Stimulated activated CD4-positive, alpha-beta T cell treated with anti-CD3 and anti-CD28 coated beads, Interleukin-12 subunit alpha, Interleukin-12 subunit beta, amount 100 ng/mL, for 24 hours (primary cell): ENCODE results near the gene F13B.
"Not testable (repeated sequence)": the region's sequence is repeated elsewhere in the genome, so short reads cannot be mapped to it uniquely, and the experiment has no call there.

Experiments
- DNase-seq, 2 experiments: peaks; one replicate each; pipeline ENCODE4 v3.0.0-alpha.2; 2020; ENCODE audit warnings: low read depth in 2 of 2

F13B gene

GRCh38 chr1:197066719-197067456 is at the start of gene F13B:
TSS of gene F13B (minus strand) at chr1:197067260. CDS start at chr1:197067223, 37 bp downstream.
- no peak for DNase-seq

GRCh38 chr1:197116156-197116555 is 49.1 kb upstream of the F13B start:
- DNase-seq = no peak

GRCh38 chr1:197106869-197107268 is 39.8 kb upstream of the F13B start:
- no peak for DNase-seq

- no peak for DNase-seq
These were observed 36.2 kb upstream of the F13B start for GRCh38 chr1:197103300-197103699.

- DNase-seq = no peak
These were observed 34.9 kb upstream of the F13B start for GRCh38 chr1:197101978-197102377.

GRCh38 chr1:197100677-197101076 is 33.6 kb upstream of the F13B start:
- DNase-seq = no peak

- DNase-seq = no peak
These were observed 32.4 kb upstream of the F13B start for GRCh38 chr1:197099444-197099843.

GRCh38 chr1:197096971-197097370 is 29.9 kb upstream of the F13B start:
- not testable (repeated sequence) for DNase-seq

GRCh38 chr1:197096137-197096536 is 29.1 kb upstream of the F13B start:
- no peak for DNase-seq

- DNase-seq = no peak
These were observed 26.3 kb upstream of the F13B start for GRCh38 chr1:197093226-197093885.

GRCh38 chr1:197092491-197093023 is 25.5 kb upstream of the F13B start:
- DNase-seq = no peak

GRCh38 chr1:197083474-197083873 is 16.4 kb upstream of the F13B start:
- no peak for DNase-seq

GRCh38 chr1:197081117-197081753 is 14.2 kb upstream of the F13B start:
- DNase-seq = no peak

- DNase-seq = no peak
These were observed 13.3 kb upstream of the F13B start for GRCh38 chr1:197080323-197080722.

- DNase-seq = no peak
These were observed 9.5 kb upstream of the F13B start for GRCh38 chr1:197076585-197076984.

GRCh38 chr1:197073978-197074377 is 6.9 kb upstream of the F13B start:
- no peak for DNase-seq

- no peak for DNase-seq
These were observed 378 bp upstream of the F13B start for GRCh38 chr1:197067457-197067818.

GRCh38 chr1:197066277-197066676 is 783 bp downstream of the F13B start:
- DNase-seq = no peak

GRCh38 chr1:197065559-197065958 is 1.5 kb downstream of the F13B start:
- DNase-seq = no peak

GRCh38 chr1:197063212-197063611 is 3.8 kb downstream of the F13B start:
- DNase-seq = no peak

GRCh38 chr1:197062692-197063091 is 4.4 kb downstream of the F13B start:
- no peak for DNase-seq

GRCh38 chr1:197049100-197049499 is 18.0 kb downstream of the F13B start:
- DNase-seq = no peak
